ENCODE results near the gene TBKBP1. TPM values are rescaled to one million over a fixed set of nuclear protein-coding genes. Genes with fewer than 3 reads are reported as not detected.

Gene TBKBP1
- total RNA-seq, 1 experiment from 2014 or later = 33.2 TPM

- Histone ChIP-seq H4K20me1 (ENCODE audit: control insufficient read depth, insufficient read depth, insufficient read length) (no peaks in the 10 kb centered on the region), H3K27me3 (ENCODE audit: insufficient read depth, low read length) (no peaks in the 10 kb centered on the region)
- no peak for TF ChIP-seq CTCF (conservative IDR thresholded peaks at IDR 0.05)
Measured at GRCh38 chr17:47708864-47709541, 15.0 kb downstream of the TBKBP1 start.

More at GRCh38 chr17:47708864-47709541, 15.0 kb downstream of the TBKBP1 start:
- H3K4ac ChIP-seq (ENCODE audit: low read depth, low read length) = no peak overlapping the region
- peaks cover 6 to 26% of the 10 kb centered on the region in 2 experiments for H3K4me1 Mint-ChIP-seq
- H2AK5ac ChIP-seq (ENCODE audit: insufficient read length, low read length) = no peak overlapping the region
- H3K27ac ChIP-seq (ENCODE audit: insufficient read length, low read depth, low read length) = no peak overlapping the region
- no peak overlapping the region for H3K14ac ChIP-seq (ENCODE audit: insufficient read depth, low read length)
- H2AFZ ChIP-seq (ENCODE audit: low read length) = no peak overlapping the region
- H3T11ph ChIP-seq (ENCODE audit: low read length) = no peak overlapping the region
- no peak overlapping the region for H3K4me3 Mint-ChIP-seq
- no peak overlapping the region for H2BK5ac ChIP-seq (ENCODE audit: insufficient read length, low read length)
- no peak overlapping the region for H2BK20ac ChIP-seq (ENCODE audit: low read depth, low read length, poor library complexity, severe bottlenecking)
- H3K27me3 Mint-ChIP-seq (ENCODE audit: low read depth) = peaks cover 13% of the 10 kb centered on the region
- H4K8ac ChIP-seq (replicated peaks; ENCODE audit: insufficient read length, low read depth, low read length) = no peak overlapping the region
- no peak overlapping the region for H2BK15ac ChIP-seq (ENCODE audit: low read depth, low read length)
- no peak overlapping the region for H3K4me2 ChIP-seq (ENCODE audit: insufficient read depth, insufficient read length, low read length)
- H3K23me2 ChIP-seq (ENCODE audit: insufficient read length, low read depth, low read length, poor library complexity, severe bottlenecking) = no peaks in the 10 kb centered on the region
- H3K18ac ChIP-seq (ENCODE audit: insufficient read length, low read depth, low read length) = no peak overlapping the region
- H3K9me3 Mint-ChIP-seq = no peaks in the 10 kb centered on the region
- H3K79me1 ChIP-seq (ENCODE audit: insufficient read depth, low read depth, low read length, poor library complexity, severe bottlenecking) = no peaks in the 10 kb centered on the region
- H3K79me2 ChIP-seq (ENCODE audit: insufficient read depth, low read length) = no peaks in the 10 kb centered on the region
- H3K4me1 ChIP-seq (ENCODE audit: insufficient read depth, low read length) = no peaks in the 10 kb centered on the region
- no peak overlapping the region for H2BK12ac ChIP-seq (ENCODE audit: insufficient read length, low read depth, low read length)
- no peak overlapping the region for H3K9ac ChIP-seq (ENCODE audit: extremely low read depth, insufficient read length, low read length)
- no peaks in the 10 kb centered on the region for H3K9me3 ChIP-seq (ENCODE audit: control insufficient read depth, low read depth, low read length)
- no peak overlapping the region for H3K27ac Mint-ChIP-seq
- no peak overlapping the region for H4K91ac ChIP-seq (ENCODE audit: insufficient read length, low read depth, low read length)
- H2BK120ac ChIP-seq (ENCODE audit: low read depth, low read length, poor library complexity, severe bottlenecking) = no peak overlapping the region
- peak; percentile 63 for DNase-seq
- H4K5ac ChIP-seq (ENCODE audit: insufficient read length, low read depth, low read length) = no peak overlapping the region
- H3K36me3 Mint-ChIP-seq (ENCODE audit: insufficient read depth in 1 of 3, low read depth in 3 of 3) = peaks cover 4 to 18% (median 7%) of the 10 kb centered on the region in 3 experiments; a peak in 3 of 7 replicates
- WGBS (ENCODE audit: extremely low coverage, insufficient read length, low lambda C conversion rate) = no CpG with 5 or more reads among the region's 89 CpGs
- H3K56ac ChIP-seq (ENCODE audit: insufficient read length, low read depth, low read length) = no peak overlapping the region
- no peak overlapping the region for H3K23ac ChIP-seq (ENCODE audit: insufficient read length, low read depth, low read length)

Data from H9 (cell line).